ENCODE results near the gene SAMD4A.

SAMD4A gene

GRCh38 chr14:54781961-54782750 is 215.2 kb downstream of the SAMD4A start:
- no peak for TF ChIP-seq CTCF (IDR thresholded peaks at IDR 0.05)

- TF ChIP-seq CTCF (IDR thresholded peaks at IDR 0.05), result no peak
Measured at GRCh38 chr14:54782751-54783659, 216.1 kb downstream of the SAMD4A start.

GRCh38 chr14:54783660-54784015 is 216.7 kb downstream of the SAMD4A start:
- no peak for TF ChIP-seq CTCF (IDR thresholded peaks at IDR 0.05)

- TF ChIP-seq CTCF (IDR thresholded peaks at IDR 0.05), result no peak
Measured at GRCh38 chr14:54784060-54784459, 217.1 kb downstream of the SAMD4A start.

- no peak for TF ChIP-seq CTCF (IDR thresholded peaks at IDR 0.05)
Measured at GRCh38 chr14:54784657-54785056, 217.7 kb downstream of the SAMD4A start.

GRCh38 chr14:54785136-54785777 is 218.3 kb downstream of the SAMD4A start:
- TF ChIP-seq CTCF (IDR thresholded peaks at IDR 0.05), result no peak

All from LNCAP (cell line).